HepG2 (cell line): ENCODE data around the gene UGT1A7. TPM values are rescaled to one million over a fixed set of nuclear protein-coding genes. Genes with fewer than 3 reads are reported as not detected.

Experiments used
- BHLHE40 ChIP-seq: IDR thresholded peaks from 2 replicates; pipeline ENCODE4 v1.6.1; 2011; ENCODE audit warnings: low read length, improper control_type of control experiment
- DNMT3B ChIP-seq: conservative IDR thresholded peaks from 2 replicates; pipeline ENCODE4 v1.6.1; 2016; ENCODE audit warnings: missing biosample characterization, control low read depth
- GATAD2A ChIP-seq: IDR thresholded peaks from 2 replicates; pipeline ENCODE4 v1.6.1; 2016
- GPN1 ChIP-seq: sonication (generic); formaldehyde crosslinking; IDR thresholded peaks from 2 replicates; pipeline ENCODE4 v1.5.1; 2020; ENCODE audit warnings: missing genetic modification reagents, borderline replicate concordance
- IRF2 ChIP-seq: IDR thresholded peaks from 2 replicates; pipeline ENCODE4 v1.6.1; 2018; ENCODE audit warnings: missing genetic modification reagents, missing compliant biosample characterization
- JUNB ChIP-seq: sonication (generic); formaldehyde crosslinking; IDR thresholded peaks from 2 replicates; pipeline ENCODE4 v1.8.0; 2022; ENCODE audit warnings: missing genetic modification reagents, mild to moderate bottlenecking, borderline replicate concordance
- TAF1 ChIP-seq: sonication (generic); formaldehyde crosslinking; IDR thresholded peaks from 2 replicates; pipeline ENCODE4 v1.4.0; 2020; ENCODE audit warnings: missing genetic modification reagents
- ZNF543 ChIP-seq: sonication (generic); formaldehyde crosslinking; IDR thresholded peaks from 2 replicates; pipeline ENCODE4 v1.4.0; 2020; ENCODE audit warnings: mild to moderate bottlenecking, missing genetic modification reagents
- ZNF703 ChIP-seq: sonication (generic); formaldehyde crosslinking; IDR thresholded peaks from 2 replicates; pipeline ENCODE4 v1.5.1; 2020; ENCODE audit warnings: missing genetic modification reagents, mild to moderate bottlenecking, moderate library complexity, borderline replicate concordance
- ZNF850 ChIP-seq: sonication (generic); formaldehyde crosslinking; conservative IDR thresholded peaks from 2 replicates; pipeline ENCODE4 v1.9.0; 2021; ENCODE audit warnings: mild to moderate bottlenecking, missing genetic modification reagents
- polyA plus RNA-seq, 8 experiments: library from polyadenylated mRNA; depleted of rRNA in 3 of 8; stranded (reverse) in 7 of 8; unstranded in 1 of 8; fragments of >200 nt; fragmentation: Illumina TruSeq in 4 of 8; extraction: Trizol in 4 of 8; gene quantifications; 2 replicates each; pipeline versions ENCODE4 v1.2.1 to v1.2.3, GENCODE V29; 2011 to 2016; ENCODE audit warnings: low read depth in 4 of 8, missing spikeins in 1 of 8, mixed read lengths in 1 of 8; ENCODE audit not compliant: insufficient read depth in 1 of 8
- total RNA-seq, 5 experiments: library from RNA; depleted of rRNA; stranded (reverse); fragments of >200 nt; fragmentation: Illumina TruSeq; extraction: Trizol; gene quantifications; 2 replicates each; pipeline ENCODE4 v1.2.3, GENCODE V29; 2016; ENCODE audit warnings: low read depth in 1 of 5
- TF ChIP-seq, protein P1 (sequence below): sonication (generic); formaldehyde crosslinking; IDR thresholded peaks from 2 replicates; pipeline ENCODE4 v1.4.0; 2020; ENCODE audit warnings: missing genetic modification reagents
- TF ChIP-seq, protein P2 (sequence below), 2 experiments: sonication (generic) in 1 of 2; formaldehyde crosslinking in 1 of 2; IDR thresholded peaks; 2 replicates each; pipeline versions ENCODE4 v1.4.0 to v1.6.1; 2016 to 2020; ENCODE audit warnings: borderline replicate concordance in 1 of 2, low read depth in 1 of 2, mild to moderate bottlenecking in 1 of 2, missing genetic modification reagents in 1 of 2
- TF ChIP-seq, protein P3 (sequence below): sonication (generic); formaldehyde crosslinking; IDR thresholded peaks from 2 replicates; pipeline ENCODE4 v1.5.1; 2020; ENCODE audit warnings: mild to moderate bottlenecking, missing genetic modification reagents, moderate library complexity
- TF ChIP-seq, protein P4 (sequence below): sonication (generic); formaldehyde crosslinking; IDR thresholded peaks from 2 replicates; pipeline ENCODE4 v1.9.0; 2022; ENCODE audit warnings: low read depth, missing genetic modification reagents

Gene UGT1A7
- total and polyA plus RNA-seq, 2 of the 13 experiments (the other 11 are each of a cell fraction or from before 2014, with no cell fraction given) = not detected

DNA sequence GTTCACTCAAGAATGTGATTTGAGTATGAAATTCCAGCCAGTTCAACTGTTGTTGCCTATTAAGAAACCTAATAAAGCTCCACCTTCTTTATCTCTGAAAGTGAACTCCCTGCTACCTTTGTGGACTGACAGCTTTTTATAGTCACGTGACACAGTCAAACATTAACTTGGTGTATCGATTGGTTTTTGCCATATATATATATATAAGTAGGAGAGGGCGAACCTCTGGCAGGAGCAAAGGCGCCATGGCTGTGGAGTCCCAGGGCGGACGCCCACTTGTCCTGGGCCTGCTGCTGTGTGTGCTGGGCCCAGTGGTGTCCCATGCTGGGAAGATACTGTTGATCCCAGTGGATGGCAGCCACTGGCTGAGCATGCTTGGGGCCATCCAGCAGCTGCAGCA lies 78.3 kb downstream of the UGT1A7 start, which contains the start of gene UGT1A1 (continued):
- TF ChIP-seq, protein P1, sequence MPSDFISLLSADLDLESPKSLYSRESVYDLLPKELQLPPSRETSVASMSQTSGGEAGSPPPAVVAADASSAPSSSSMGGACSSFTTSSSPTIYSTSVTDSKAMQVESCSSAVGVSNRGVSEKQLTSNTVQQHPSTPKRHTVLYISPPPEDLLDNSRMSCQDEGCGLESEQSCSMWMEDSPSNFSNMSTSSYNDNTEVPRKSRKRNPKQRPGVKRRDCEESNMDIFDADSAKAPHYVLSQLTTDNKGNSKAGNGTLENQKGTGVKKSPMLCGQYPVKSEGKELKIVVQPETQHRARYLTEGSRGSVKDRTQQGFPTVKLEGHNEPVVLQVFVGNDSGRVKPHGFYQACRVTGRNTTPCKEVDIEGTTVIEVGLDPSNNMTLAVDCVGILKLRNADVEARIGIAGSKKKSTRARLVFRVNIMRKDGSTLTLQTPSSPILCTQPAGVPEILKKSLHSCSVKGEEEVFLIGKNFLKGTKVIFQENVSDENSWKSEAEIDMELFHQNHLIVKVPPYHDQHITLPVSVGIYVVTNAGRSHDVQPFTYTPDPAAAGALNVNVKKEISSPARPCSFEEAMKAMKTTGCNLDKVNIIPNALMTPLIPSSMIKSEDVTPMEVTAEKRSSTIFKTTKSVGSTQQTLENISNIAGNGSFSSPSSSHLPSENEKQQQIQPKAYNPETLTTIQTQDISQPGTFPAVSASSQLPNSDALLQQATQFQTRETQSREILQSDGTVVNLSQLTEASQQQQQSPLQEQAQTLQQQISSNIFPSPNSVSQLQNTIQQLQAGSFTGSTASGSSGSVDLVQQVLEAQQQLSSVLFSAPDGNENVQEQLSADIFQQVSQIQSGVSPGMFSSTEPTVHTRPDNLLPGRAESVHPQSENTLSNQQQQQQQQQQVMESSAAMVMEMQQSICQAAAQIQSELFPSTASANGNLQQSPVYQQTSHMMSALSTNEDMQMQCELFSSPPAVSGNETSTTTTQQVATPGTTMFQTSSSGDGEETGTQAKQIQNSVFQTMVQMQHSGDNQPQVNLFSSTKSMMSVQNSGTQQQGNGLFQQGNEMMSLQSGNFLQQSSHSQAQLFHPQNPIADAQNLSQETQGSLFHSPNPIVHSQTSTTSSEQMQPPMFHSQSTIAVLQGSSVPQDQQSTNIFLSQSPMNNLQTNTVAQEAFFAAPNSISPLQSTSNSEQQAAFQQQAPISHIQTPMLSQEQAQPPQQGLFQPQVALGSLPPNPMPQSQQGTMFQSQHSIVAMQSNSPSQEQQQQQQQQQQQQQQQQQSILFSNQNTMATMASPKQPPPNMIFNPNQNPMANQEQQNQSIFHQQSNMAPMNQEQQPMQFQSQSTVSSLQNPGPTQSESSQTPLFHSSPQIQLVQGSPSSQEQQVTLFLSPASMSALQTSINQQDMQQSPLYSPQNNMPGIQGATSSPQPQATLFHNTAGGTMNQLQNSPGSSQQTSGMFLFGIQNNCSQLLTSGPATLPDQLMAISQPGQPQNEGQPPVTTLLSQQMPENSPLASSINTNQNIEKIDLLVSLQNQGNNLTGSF = no peak
- TF ChIP-seq BHLHE40 (0 out of 2 replicates have a peak, but pooled peaks have one; percentile 16), ZNF543 (no peak), GPN1 (CRISPR knock-in tag) (no peak), ZNF703 (CRISPR knock-in tag) (no peak), DNMT3B (no peak), ZNF850 (no peak), GATAD2A (0 out of 2 replicates have a peak, but pooled peaks have one; percentile 22), TAF1 (CRISPR knock-in tag) (no peak), JUNB (CRISPR knock-in tag) (no peak), IRF2 (CRISPR knock-in tag) (no peak)
- TF ChIP-seq, protein P2, sequence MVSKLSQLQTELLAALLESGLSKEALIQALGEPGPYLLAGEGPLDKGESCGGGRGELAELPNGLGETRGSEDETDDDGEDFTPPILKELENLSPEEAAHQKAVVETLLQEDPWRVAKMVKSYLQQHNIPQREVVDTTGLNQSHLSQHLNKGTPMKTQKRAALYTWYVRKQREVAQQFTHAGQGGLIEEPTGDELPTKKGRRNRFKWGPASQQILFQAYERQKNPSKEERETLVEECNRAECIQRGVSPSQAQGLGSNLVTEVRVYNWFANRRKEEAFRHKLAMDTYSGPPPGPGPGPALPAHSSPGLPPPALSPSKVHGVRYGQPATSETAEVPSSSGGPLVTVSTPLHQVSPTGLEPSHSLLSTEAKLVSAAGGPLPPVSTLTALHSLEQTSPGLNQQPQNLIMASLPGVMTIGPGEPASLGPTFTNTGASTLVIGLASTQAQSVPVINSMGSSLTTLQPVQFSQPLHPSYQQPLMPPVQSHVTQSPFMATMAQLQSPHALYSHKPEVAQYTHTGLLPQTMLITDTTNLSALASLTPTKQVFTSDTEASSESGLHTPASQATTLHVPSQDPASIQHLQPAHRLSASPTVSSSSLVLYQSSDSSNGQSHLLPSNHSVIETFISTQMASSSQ (IDR thresholded peaks at IDR 0.05; ENCODE audit: low read depth) = peak; percentile 79
- TF ChIP-seq, protein P2 (CRISPR knock-in tag; IDR thresholded peaks at IDR 0.05; ENCODE audit: borderline replicate concordance) = no peak
- TF ChIP-seq, protein P3, sequence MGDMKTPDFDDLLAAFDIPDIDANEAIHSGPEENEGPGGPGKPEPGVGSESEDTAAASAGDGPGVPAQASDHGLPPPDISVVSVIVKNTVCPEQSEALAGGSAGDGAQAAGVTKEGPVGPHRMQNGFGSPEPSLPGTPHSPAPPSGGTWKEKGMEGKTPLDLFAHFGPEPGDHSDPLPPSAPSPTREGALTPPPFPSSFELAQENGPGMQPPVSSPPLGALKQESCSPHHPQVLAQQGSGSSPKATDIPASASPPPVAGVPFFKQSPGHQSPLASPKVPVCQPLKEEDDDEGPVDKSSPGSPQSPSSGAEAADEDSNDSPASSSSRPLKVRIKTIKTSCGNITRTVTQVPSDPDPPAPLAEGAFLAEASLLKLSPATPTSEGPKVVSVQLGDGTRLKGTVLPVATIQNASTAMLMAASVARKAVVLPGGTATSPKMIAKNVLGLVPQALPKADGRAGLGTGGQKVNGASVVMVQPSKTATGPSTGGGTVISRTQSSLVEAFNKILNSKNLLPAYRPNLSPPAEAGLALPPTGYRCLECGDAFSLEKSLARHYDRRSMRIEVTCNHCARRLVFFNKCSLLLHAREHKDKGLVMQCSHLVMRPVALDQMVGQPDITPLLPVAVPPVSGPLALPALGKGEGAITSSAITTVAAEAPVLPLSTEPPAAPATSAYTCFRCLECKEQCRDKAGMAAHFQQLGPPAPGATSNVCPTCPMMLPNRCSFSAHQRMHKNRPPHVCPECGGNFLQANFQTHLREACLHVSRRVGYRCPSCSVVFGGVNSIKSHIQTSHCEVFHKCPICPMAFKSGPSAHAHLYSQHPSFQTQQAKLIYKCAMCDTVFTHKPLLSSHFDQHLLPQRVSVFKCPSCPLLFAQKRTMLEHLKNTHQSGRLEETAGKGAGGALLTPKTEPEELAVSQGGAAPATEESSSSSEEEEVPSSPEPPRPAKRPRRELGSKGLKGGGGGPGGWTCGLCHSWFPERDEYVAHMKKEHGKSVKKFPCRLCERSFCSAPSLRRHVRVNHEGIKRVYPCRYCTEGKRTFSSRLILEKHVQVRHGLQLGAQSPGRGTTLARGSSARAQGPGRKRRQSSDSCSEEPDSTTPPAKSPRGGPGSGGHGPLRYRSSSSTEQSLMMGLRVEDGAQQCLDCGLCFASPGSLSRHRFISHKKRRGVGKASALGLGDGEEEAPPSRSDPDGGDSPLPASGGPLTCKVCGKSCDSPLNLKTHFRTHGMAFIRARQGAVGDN (CRISPR knock-in tag) = peak; percentile 27; the same call in 1 of the 2 replicates
- TF ChIP-seq, protein P4, sequence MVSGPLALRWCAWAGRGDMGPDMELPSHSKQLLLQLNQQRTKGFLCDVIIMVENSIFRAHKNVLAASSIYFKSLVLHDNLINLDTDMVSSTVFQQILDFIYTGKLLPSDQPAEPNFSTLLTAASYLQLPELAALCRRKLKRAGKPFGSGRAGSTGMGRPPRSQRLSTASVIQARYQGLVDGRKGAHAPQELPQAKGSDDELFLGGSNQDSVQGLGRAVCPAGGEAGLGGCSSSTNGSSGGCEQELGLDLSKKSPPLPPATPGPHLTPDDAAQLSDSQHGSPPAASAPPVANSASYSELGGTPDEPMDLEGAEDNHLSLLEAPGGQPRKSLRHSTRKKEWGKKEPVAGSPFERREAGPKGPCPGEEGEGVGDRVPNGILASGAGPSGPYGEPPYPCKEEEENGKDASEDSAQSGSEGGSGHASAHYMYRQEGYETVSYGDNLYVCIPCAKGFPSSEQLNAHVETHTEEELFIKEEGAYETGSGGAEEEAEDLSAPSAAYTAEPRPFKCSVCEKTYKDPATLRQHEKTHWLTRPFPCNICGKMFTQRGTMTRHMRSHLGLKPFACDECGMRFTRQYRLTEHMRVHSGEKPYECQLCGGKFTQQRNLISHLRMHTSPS = no peak
